SJSA1 (cell line): Measurements from ENCODE around the gene C2CD2. TPM values are rescaled to one million over a fixed set of nuclear protein-coding genes. Genes with fewer than 3 reads are reported as not detected.

Experiments used
- DNase-seq, 2 experiments: peaks; one replicate each; pipeline ENCODE4 v3.0.0-alpha.2; 2015 to 2020; ENCODE audit warnings: low spot score in 2 of 2, low read depth in 1 of 2
- H3K27ac ChIP-seq: fragments of 250-450 bp; sonication (Bioruptor Pico); 2 replicates; pipeline ENCODE4 v1.5.1; 2020; ENCODE audit warnings: mild to moderate bottlenecking, moderate library complexity
- H3K27me3 ChIP-seq: fragments of 250-450 bp; sonication (Bioruptor Pico); replicated peaks from 2 replicates; pipeline ENCODE4 v1.5.1; 2020; ENCODE audit warnings: mild to moderate bottlenecking, moderate library complexity
- H3K36me3 ChIP-seq: fragments of 250-450 bp; sonication (Bioruptor Pico); 2 replicates; pipeline ENCODE4 v1.5.1; 2020; ENCODE audit warnings: mild to moderate bottlenecking
- H3K4me1 ChIP-seq: fragments of 250-450 bp; sonication (Bioruptor Pico); replicated peaks from 2 replicates; pipeline ENCODE4 v1.6.1; 2021; ENCODE audit warnings: mild to moderate bottlenecking
- H3K4me3 ChIP-seq: fragments of 250-450 bp; sonication (Bioruptor Pico); 2 replicates; pipeline ENCODE4 v1.5.1; 2020; ENCODE audit warnings: mild to moderate bottlenecking
- H3K9me3 ChIP-seq: fragments of 250-450 bp; sonication (Bioruptor Pico); replicated peaks from 2 replicates; pipeline ENCODE4 v1.5.1; 2020; ENCODE audit warnings: mild to moderate bottlenecking
- total RNA-seq: library from RNA; depleted of rRNA; stranded (reverse); fragments of >200 nt; shearing (Covaris generic); gene quantifications from 2 replicates; pipeline ENCODE4 v1.2.3, GENCODE V29; 2014

Gene C2CD2
- total RNA-seq, 1 experiment from 2014 or later, result 17.1 TPM

- Histone ChIP-seq H3K36me3 (peaks cover 4% of the 10 kb centered on the region; the same call in 1 of the 2 replicates), H3K9me3 (no peaks in the 10 kb centered on the region), H3K27me3 (no peaks in the 10 kb centered on the region), H3K4me1 (no peaks in the 10 kb centered on the region; the same call in 1 of the 2 replicates), H3K4me3 (no peak overlapping the region), H3K27ac (no peak overlapping the region)
- DNase-seq, result no peak
Measured at GRCh38 chr21:41871293-41872030, 82.4 kb downstream of the C2CD2 start.

- H3K36me3 ChIP-seq, result 0 out of 2 replicates have a peak, but pooled peaks cover 3% of the 10 kb centered on the region
- no peaks in the 10 kb centered on the region for H3K4me1 ChIP-seq
- DNase-seq, result no peak
- H3K27me3 ChIP-seq, result no peaks in the 10 kb centered on the region
- H3K27ac ChIP-seq, result no peak overlapping the region
- no peaks in the 10 kb centered on the region for H3K9me3 ChIP-seq
- H3K4me3 ChIP-seq, result no peak overlapping the region
Measured at GRCh38 chr21:41869771-41870170, 84.0 kb downstream of the C2CD2 start.

- no peaks in the 10 kb centered on the region for H3K36me3 ChIP-seq
Measured at GRCh38 chr21:41868062-41868710, 85.6 kb downstream of the C2CD2 start.

GRCh38 chr21:41867313-41867712 is 86.5 kb downstream of the C2CD2 start:
- H3K27me3 ChIP-seq, result no peaks in the 10 kb centered on the region
- DNase-seq, result no peak
- H3K36me3 ChIP-seq, result no peaks in the 10 kb centered on the region
- H3K9me3 ChIP-seq, result no peaks in the 10 kb centered on the region
- no peaks in the 10 kb centered on the region; the same call in 1 of the 2 replicates for H3K4me1 ChIP-seq
- H3K27ac ChIP-seq, result no peak overlapping the region
- no peak overlapping the region for H3K4me3 ChIP-seq

More at GRCh38 chr21:41868062-41868710, 85.6 kb downstream of the C2CD2 start:
- H3K4me1 ChIP-seq, result no peaks in the 10 kb centered on the region; the same call in 1 of the 2 replicates
- H3K9me3 ChIP-seq, result no peaks in the 10 kb centered on the region
- no peak for DNase-seq
- no peaks in the 10 kb centered on the region for H3K27me3 ChIP-seq
- H3K27ac ChIP-seq, result no peak overlapping the region
- H3K4me3 ChIP-seq, result no peak overlapping the region

- no peaks in the 10 kb centered on the region; the same call in 1 of the 2 replicates for H3K4me1 ChIP-seq
- DNase-seq, result no peak
- no peaks in the 10 kb centered on the region for H3K9me3 ChIP-seq
- no peak overlapping the region for H3K27ac ChIP-seq
- no peaks in the 10 kb centered on the region for H3K27me3 ChIP-seq
- no peak overlapping the region for H3K4me3 ChIP-seq
- H3K36me3 ChIP-seq, result no peaks in the 10 kb centered on the region
Measured at GRCh38 chr21:41866274-41866809, 87.5 kb downstream of the C2CD2 start.

- Histone ChIP-seq H3K27me3 (no peaks in the 10 kb centered on the region), H3K4me1 (no peaks in the 10 kb centered on the region; the same call in 1 of the 2 replicates), H3K4me3 (no peak overlapping the region), H3K9me3 (no peaks in the 10 kb centered on the region), H3K27ac (no peak overlapping the region), H3K36me3 (no peaks in the 10 kb centered on the region)
- no peak for DNase-seq
Measured at GRCh38 chr21:41865002-41865777, 88.6 kb downstream of the C2CD2 start.

GRCh38 chr21:41864311-41865001 is 89.4 kb downstream of the C2CD2 start:
- Histone ChIP-seq H3K4me1 (no peaks in the 10 kb centered on the region; the same call in 1 of the 2 replicates), H3K36me3 (0 out of 2 replicates have a peak, but pooled peaks cover 3% of the 10 kb centered on the region), H3K4me3 (no peak overlapping the region), H3K9me3 (no peaks in the 10 kb centered on the region), H3K27me3 (no peaks in the 10 kb centered on the region), H3K27ac (no peak overlapping the region)
- DNase-seq, result no peak

GRCh38 chr21:41863439-41863740 is 90.4 kb downstream of the C2CD2 start:
- H3K4me3 ChIP-seq, result no peak overlapping the region
- H3K36me3 ChIP-seq, result peaks cover 8% of the 10 kb centered on the region; the same call in 1 of the 2 replicates
- H3K9me3 ChIP-seq, result no peaks in the 10 kb centered on the region
- H3K4me1 ChIP-seq, result no peaks in the 10 kb centered on the region; the same call in 1 of the 2 replicates
- no peak overlapping the region for H3K27ac ChIP-seq
- DNase-seq, result no peak
- no peaks in the 10 kb centered on the region for H3K27me3 ChIP-seq

- peaks cover 8% of the 10 kb centered on the region; the same call in 1 of the 2 replicates for H3K36me3 ChIP-seq
- no peaks in the 10 kb centered on the region for H3K27me3 ChIP-seq
- H3K4me3 ChIP-seq, result no peak overlapping the region
- H3K9me3 ChIP-seq, result no peaks in the 10 kb centered on the region
- DNase-seq, result no peak
- no peaks in the 10 kb centered on the region; the same call in 1 of the 2 replicates for H3K4me1 ChIP-seq
- H3K27ac ChIP-seq, result no peak overlapping the region
Measured at GRCh38 chr21:41861987-41862386, 91.8 kb downstream of the C2CD2 start.

GRCh38 chr21:41861255-41861654 is 92.6 kb downstream of the C2CD2 start:
- Histone ChIP-seq H3K36me3 (peaks cover 8% of the 10 kb centered on the region; the same call in 1 of the 2 replicates), H3K27me3 (no peaks in the 10 kb centered on the region), H3K27ac (no peak overlapping the region), H3K4me3 (no peak overlapping the region), H3K4me1 (no peaks in the 10 kb centered on the region; the same call in 1 of the 2 replicates), H3K9me3 (no peaks in the 10 kb centered on the region)
- DNase-seq, result no peak

- no peaks in the 10 kb centered on the region for H3K27me3 ChIP-seq
- no peak overlapping the region for H3K4me3 ChIP-seq
- no peaks in the 10 kb centered on the region; the same call in 1 of the 2 replicates for H3K4me1 ChIP-seq
- DNase-seq, result no peak
- peaks cover 14% of the 10 kb centered on the region; the same call in 1 of the 2 replicates for H3K36me3 ChIP-seq
- no peak overlapping the region for H3K27ac ChIP-seq
- no peaks in the 10 kb centered on the region for H3K9me3 ChIP-seq
Measured at GRCh38 chr21:41859297-41859980, 94.4 kb downstream of the C2CD2 start.

- Histone ChIP-seq H3K27me3 (no peaks in the 10 kb centered on the region), H3K4me1 (no peaks in the 10 kb centered on the region; the same call in 1 of the 2 replicates), H3K27ac (no peak overlapping the region), H3K9me3 (no peaks in the 10 kb centered on the region), H3K4me3 (no peak overlapping the region), H3K36me3 (peaks cover 19% of the 10 kb centered on the region; the same call in 1 of the 2 replicates)
- DNase-seq, result no peak
Measured at GRCh38 chr21:41858466-41859296, 95.1 kb downstream of the C2CD2 start.
